Liver (tissue), 9 donors: Measurements from ENCODE around the gene BLOC1S5. TPM values are rescaled to one million over a fixed set of nuclear protein-coding genes. Genes with fewer than 3 reads are reported as not detected.
A peak's percentile ranks its signal among the peaks of the same experiment; 100 is the strongest.

Experiments
- DNase-seq: peaks from one replicate; pipeline ENCODE4 v3.0.0-alpha.2; 2017; ENCODE audit warnings: low spot score
- H3K27ac ChIP-seq, 2 donors: one replicate each; pipeline ENCODE4 v1.7.0; 2013; ENCODE audit warnings: inconsistent platforms in 2 of 2, low read length in 2 of 2, control low read depth in 1 of 2, low read depth in 1 of 2, mild to moderate bottlenecking in 1 of 2
- H3K27me3 ChIP-seq, 4 donors: one replicate each; pipeline versions ENCODE4 v1.6.1 to v1.7.0; 2013; ENCODE audit warnings: low read length in 3 of 4, inconsistent platforms in 1 of 4, mild to moderate bottlenecking in 1 of 4, moderate library complexity in 1 of 4; ENCODE audit not compliant: control insufficient read depth in 4 of 4, insufficient read depth in 4 of 4
- H3K36me3 ChIP-seq, 4 donors: one replicate each; pipeline versions ENCODE4 v1.6.1 to v1.7.0; 2013; ENCODE audit warnings: low read length in 3 of 4, mild to moderate bottlenecking in 3 of 4, low read depth in 1 of 4, moderate library complexity in 1 of 4; ENCODE audit not compliant: control insufficient read depth in 4 of 4, insufficient read depth in 3 of 4
- H3K4me1 ChIP-seq, 4 donors: one replicate each; pipeline versions ENCODE4 v1.6.1 to v1.7.0; 2013; ENCODE audit warnings: low read length in 3 of 4, mild to moderate bottlenecking in 3 of 4, moderate library complexity in 1 of 4; ENCODE audit not compliant: control insufficient read depth in 4 of 4, insufficient read depth in 4 of 4
- H3K4me3 ChIP-seq, 3 donors: one replicate each; pipeline versions ENCODE4 v1.6.1 to v1.7.0; 2013; ENCODE audit warnings: low read length in 3 of 3, control low read depth in 1 of 3, low read depth in 1 of 3, mild to moderate bottlenecking in 1 of 3
- H3K9ac ChIP-seq, 2 donors: one replicate each; pipeline ENCODE4 v1.7.0; 2013; ENCODE audit warnings: low read length in 2 of 2, mild to moderate bottlenecking in 2 of 2, moderate library complexity in 2 of 2, control low read depth in 1 of 2, low read depth in 1 of 2
- H3K9me3 ChIP-seq, 4 donors: one replicate each; pipeline versions ENCODE4 v1.6.1 to v1.7.0; 2013; ENCODE audit warnings: low read length in 3 of 4; ENCODE audit not compliant: control insufficient read depth in 4 of 4
- ATF3 ChIP-seq: IDR thresholded peaks from 2 replicates; pipeline ENCODE4 v1.6.1; 2016; ENCODE audit warnings: antibody characterized with exemption
- EGR1 ChIP-seq, 2 donors: IDR thresholded peaks; 2 replicates each; pipeline ENCODE4 v1.6.1; 2016 to 2018; ENCODE audit warnings: antibody characterized with exemption in 2 of 2, low read depth in 2 of 2
- FOXA1 ChIP-seq: IDR thresholded peaks from 2 replicates; pipeline ENCODE4 v1.6.1; 2016; ENCODE audit warnings: antibody characterized with exemption
- HNF4A ChIP-seq, 2 donors: conservative IDR thresholded peaks; 2 replicates each; pipeline ENCODE4 v1.6.1; 2016; ENCODE audit warnings: antibody characterized with exemption in 2 of 2, mild to moderate bottlenecking in 2 of 2
- JUND ChIP-seq, 2 donors: IDR thresholded peaks; 2 replicates each; pipeline ENCODE4 v1.6.1; 2016; ENCODE audit warnings: antibody characterized with exemption in 2 of 2
- RXRA ChIP-seq, 2 donors: IDR thresholded peaks; 2 replicates each; pipeline ENCODE4 v1.6.1; 2017 to 2018; ENCODE audit warnings: antibody characterized with exemption in 2 of 2, mild to moderate bottlenecking in 1 of 2
- SP1 ChIP-seq: IDR thresholded peaks from 2 replicates; pipeline ENCODE4 v1.6.1; 2018; ENCODE audit warnings: antibody characterized with exemption, mild to moderate bottlenecking
- TAF1 ChIP-seq: conservative IDR thresholded peaks from 2 replicates; pipeline ENCODE4 v1.6.1; 2016; ENCODE audit warnings: antibody characterized with exemption, mild to moderate bottlenecking
- YY1 ChIP-seq: IDR thresholded peaks from 2 replicates; pipeline ENCODE4 v1.6.1; 2016; ENCODE audit warnings: antibody characterized with exemption, mild to moderate bottlenecking
- ZBTB33 ChIP-seq: IDR thresholded peaks from 2 replicates; pipeline ENCODE4 v1.6.1; 2016; ENCODE audit warnings: antibody characterized with exemption
- WGBS: extraction: QIAGEN DNeasy Blood & Tissue Kit; methylation state at CpG from one replicate; pipeline ENCODE4 v1.1.7; 2013; 5-methylcytosine and 5-hydroxymethylcytosine counted together
- polyA plus RNA-seq, 2 donors: library from polyadenylated mRNA; stranded (reverse) in 1 of 2; unstranded in 1 of 2; fragments of 200-250 nt in 1 of 2; fragments of >200 nt in 1 of 2; fragmentation: Nextera tagmentation in 1 of 2; extraction: Ambion mirVana in 1 of 2; gene quantifications; one replicate each; pipeline versions ENCODE4 v1.2.1 to v1.2.3, GENCODE V29; 2013 to 2015
- total RNA-seq, 2 donors: library from RNA; depleted of rRNA; stranded (reverse); fragments of >200 nt; gene quantifications; one replicate each; pipeline ENCODE4 v1.2.3, GENCODE V29; 2014
- TF ChIP-seq, protein P1 (sequence below): IDR thresholded peaks from 2 replicates; pipeline ENCODE4 v1.6.1; 2016; ENCODE audit warnings: antibody characterized with exemption
- TF ChIP-seq, protein P2 (sequence below): IDR thresholded peaks from 2 replicates; pipeline ENCODE4 v1.6.1; 2016; ENCODE audit warnings: antibody characterized with exemption, mild to moderate bottlenecking
- TF ChIP-seq, protein P3 (sequence below): fragments of 150-350 bp; IDR thresholded peaks from 2 replicates; pipeline ENCODE4 v1.5.1; 2017; ENCODE audit warnings: improper control_type of control experiment, low read depth, low read length; ENCODE audit not compliant: missing input control
- donor health status: healthy.
- donor health status: healthy.
- donor health status: healthy.
- donor health status: healthy.
- donor health status: healthy.

The BLOC1S5 gene
- total and polyA plus RNA-seq, 4 donors: 5.2 to 11.1 (median 7.1) TPM

DNA sequence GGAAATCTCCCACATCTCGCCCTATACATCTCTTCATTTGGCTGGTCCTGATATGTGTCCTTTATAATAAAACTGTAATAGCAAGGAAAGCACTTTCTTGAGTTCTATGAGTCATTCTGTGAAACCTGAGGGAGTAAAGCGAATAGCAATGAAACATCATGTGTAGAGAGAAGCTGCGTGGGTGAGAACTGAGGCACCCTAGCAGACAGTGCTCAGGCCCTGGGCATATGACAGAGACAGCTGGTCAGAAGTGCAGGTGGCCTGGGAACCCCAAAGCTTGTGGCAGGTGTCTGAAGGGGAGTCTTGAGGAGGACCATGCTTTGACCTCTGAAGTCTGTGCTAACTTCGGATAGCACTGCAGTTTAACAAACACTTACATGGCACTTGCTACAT lies 1.3 kb upstream of the BLOC1S5 start:
- Histone ChIP-seq H3K27me3 (no peaks in the 10 kb centered on the region), H3K4me1 (peaks cover 6 to 28% (median 15%) of the 10 kb centered on the region in 4 donors), H3K36me3 (peaks cover 0 to 4% (median 1%) of the 10 kb centered on the region in 4 donors), H3K9me3 (no peaks in the 10 kb centered on the region), H3K9ac (no peak overlapping the region), H3K27ac (no peak overlapping the region), H3K4me3 (no peak overlapping the region)
- no peak for DNase-seq
- WGBS: 93% methylated on average over 4 of the region's 4 CpGs
- TF ChIP-seq HNF4A (conservative IDR thresholded peaks at IDR 0.05): no peak
- TF ChIP-seq FOXA1: no peak
- TF ChIP-seq ATF3: no peak
- TF ChIP-seq, protein P1, sequence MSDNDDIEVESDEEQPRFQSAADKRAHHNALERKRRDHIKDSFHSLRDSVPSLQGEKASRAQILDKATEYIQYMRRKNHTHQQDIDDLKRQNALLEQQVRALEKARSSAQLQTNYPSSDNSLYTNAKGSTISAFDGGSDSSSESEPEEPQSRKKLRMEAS: no peak
- no peak for TF ChIP-seq ZBTB33
- TF ChIP-seq, protein P2, sequence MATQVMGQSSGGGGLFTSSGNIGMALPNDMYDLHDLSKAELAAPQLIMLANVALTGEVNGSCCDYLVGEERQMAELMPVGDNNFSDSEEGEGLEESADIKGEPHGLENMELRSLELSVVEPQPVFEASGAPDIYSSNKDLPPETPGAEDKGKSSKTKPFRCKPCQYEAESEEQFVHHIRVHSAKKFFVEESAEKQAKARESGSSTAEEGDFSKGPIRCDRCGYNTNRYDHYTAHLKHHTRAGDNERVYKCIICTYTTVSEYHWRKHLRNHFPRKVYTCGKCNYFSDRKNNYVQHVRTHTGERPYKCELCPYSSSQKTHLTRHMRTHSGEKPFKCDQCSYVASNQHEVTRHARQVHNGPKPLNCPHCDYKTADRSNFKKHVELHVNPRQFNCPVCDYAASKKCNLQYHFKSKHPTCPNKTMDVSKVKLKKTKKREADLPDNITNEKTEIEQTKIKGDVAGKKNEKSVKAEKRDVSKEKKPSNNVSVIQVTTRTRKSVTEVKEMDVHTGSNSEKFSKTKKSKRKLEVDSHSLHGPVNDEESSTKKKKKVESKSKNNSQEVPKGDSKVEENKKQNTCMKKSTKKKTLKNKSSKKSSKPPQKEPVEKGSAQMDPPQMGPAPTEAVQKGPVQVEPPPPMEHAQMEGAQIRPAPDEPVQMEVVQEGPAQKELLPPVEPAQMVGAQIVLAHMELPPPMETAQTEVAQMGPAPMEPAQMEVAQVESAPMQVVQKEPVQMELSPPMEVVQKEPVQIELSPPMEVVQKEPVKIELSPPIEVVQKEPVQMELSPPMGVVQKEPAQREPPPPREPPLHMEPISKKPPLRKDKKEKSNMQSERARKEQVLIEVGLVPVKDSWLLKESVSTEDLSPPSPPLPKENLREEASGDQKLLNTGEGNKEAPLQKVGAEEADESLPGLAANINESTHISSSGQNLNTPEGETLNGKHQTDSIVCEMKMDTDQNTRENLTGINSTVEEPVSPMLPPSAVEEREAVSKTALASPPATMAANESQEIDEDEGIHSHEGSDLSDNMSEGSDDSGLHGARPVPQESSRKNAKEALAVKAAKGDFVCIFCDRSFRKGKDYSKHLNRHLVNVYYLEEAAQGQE: no peak
- no peak for TF ChIP-seq EGR1 (IDR thresholded peaks at IDR 0.05; ENCODE audit: low read depth in 2 of 2)
- TF ChIP-seq, protein P3, sequence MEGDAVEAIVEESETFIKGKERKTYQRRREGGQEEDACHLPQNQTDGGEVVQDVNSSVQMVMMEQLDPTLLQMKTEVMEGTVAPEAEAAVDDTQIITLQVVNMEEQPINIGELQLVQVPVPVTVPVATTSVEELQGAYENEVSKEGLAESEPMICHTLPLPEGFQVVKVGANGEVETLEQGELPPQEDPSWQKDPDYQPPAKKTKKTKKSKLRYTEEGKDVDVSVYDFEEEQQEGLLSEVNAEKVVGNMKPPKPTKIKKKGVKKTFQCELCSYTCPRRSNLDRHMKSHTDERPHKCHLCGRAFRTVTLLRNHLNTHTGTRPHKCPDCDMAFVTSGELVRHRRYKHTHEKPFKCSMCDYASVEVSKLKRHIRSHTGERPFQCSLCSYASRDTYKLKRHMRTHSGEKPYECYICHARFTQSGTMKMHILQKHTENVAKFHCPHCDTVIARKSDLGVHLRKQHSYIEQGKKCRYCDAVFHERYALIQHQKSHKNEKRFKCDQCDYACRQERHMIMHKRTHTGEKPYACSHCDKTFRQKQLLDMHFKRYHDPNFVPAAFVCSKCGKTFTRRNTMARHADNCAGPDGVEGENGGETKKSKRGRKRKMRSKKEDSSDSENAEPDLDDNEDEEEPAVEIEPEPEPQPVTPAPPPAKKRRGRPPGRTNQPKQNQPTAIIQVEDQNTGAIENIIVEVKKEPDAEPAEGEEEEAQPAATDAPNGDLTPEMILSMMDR: no peak
- no peak for TF ChIP-seq RXRA (IDR thresholded peaks at IDR 0.05)

GRCh38 chr6:8064638-8065518 lies 689 bp upstream of the BLOC1S5 start:
- Histone ChIP-seq H3K4me3 (peak overlapping the region in 1 of 3 donors; percentile 84), H3K4me1 (peaks cover 6 to 28% (median 15%) of the 10 kb centered on the region in 4 donors), H3K27me3 (no peaks in the 10 kb centered on the region), H3K9me3 (no peaks in the 10 kb centered on the region), H3K27ac (peak overlapping the region; percentile 78 to 92), H3K36me3 (peaks cover 0 to 8% (median 5%) of the 10 kb centered on the region in 4 donors), H3K9ac (peak overlapping the region; percentile 21 to 80)
- DNase-seq: no peak
- 60% methylated on average over 7 of the region's 7 CpGs for WGBS
- TF ChIP-seq, protein P3: no peak
- TF ChIP-seq JUND (IDR thresholded peaks at IDR 0.05) (peak in 1 of 2 donors; percentile 22), SP1 (peak; percentile 8), YY1 (peak; percentile 96), HNF4A (conservative IDR thresholded peaks at IDR 0.05) (peak in 1 of 2 donors; percentile 21), TAF1 (peak; percentile 59)
- TF ChIP-seq, protein P1: no peak
